B cell (primary cell): Measurements from ENCODE around the gene ISM1.

ENCODE experiments used
- EZH2 ChIP-seq: IDR thresholded peaks from 2 replicates; pipeline ENCODE4 v1.6.1; 2012; ENCODE audit warnings: borderline replicate concordance, low read depth, mild to moderate bottlenecking, moderate library complexity, low read length; ENCODE audit not compliant: insufficient read depth, poor library complexity, severe bottlenecking
- TF ChIP-seq, protein P1 (sequence below): fragments of 200-600 bp; IDR thresholded peaks from one replicate; pipeline ENCODE4 v1.8.0; 2022; ENCODE audit warnings: antibody characterized with exemption, mild to moderate bottlenecking

DNA sequence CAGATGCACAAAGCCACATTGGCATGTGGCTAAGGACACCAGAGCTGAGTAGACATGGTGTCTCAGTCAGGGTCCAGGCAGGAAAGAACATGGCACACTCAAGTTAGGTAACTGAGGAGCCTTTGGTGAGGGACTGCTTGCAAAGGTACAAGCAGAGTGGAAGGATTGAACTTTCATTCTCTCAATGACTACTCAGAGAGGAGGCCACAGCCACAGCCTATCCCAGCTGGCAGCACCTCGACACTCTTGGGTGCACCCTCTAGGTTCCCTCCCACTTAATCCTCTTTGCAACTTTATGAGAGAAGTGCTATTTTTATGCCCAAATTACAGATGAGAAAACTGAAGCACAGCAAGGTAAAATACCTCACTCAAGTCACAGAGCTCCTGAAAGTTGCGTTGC lies 73.4 kb downstream of the ISM1 start:
- TF ChIP-seq, protein P1, sequence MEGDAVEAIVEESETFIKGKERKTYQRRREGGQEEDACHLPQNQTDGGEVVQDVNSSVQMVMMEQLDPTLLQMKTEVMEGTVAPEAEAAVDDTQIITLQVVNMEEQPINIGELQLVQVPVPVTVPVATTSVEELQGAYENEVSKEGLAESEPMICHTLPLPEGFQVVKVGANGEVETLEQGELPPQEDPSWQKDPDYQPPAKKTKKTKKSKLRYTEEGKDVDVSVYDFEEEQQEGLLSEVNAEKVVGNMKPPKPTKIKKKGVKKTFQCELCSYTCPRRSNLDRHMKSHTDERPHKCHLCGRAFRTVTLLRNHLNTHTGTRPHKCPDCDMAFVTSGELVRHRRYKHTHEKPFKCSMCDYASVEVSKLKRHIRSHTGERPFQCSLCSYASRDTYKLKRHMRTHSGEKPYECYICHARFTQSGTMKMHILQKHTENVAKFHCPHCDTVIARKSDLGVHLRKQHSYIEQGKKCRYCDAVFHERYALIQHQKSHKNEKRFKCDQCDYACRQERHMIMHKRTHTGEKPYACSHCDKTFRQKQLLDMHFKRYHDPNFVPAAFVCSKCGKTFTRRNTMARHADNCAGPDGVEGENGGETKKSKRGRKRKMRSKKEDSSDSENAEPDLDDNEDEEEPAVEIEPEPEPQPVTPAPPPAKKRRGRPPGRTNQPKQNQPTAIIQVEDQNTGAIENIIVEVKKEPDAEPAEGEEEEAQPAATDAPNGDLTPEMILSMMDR, result no peak
- TF ChIP-seq EZH2, result no peak
